Measurements from ENCODE around the gene UTP4.
A peak's percentile ranks its signal among the peaks of the same experiment; 100 is the strongest.
"Not testable (repeated sequence)": the region's sequence is repeated elsewhere in the genome, so short reads cannot be mapped to it uniquely, and the experiment has no call there.

The UTP4 gene

GRCh38 chr16:69141936-69142335, 9.5 kb downstream of the UTP4 start:
- no peak for DNase-seq (ENCODE audit: low read depth in 2 of 2)
- no peak for TF ChIP-seq CTCF (IDR thresholded peaks at IDR 0.05; ENCODE audit: low read depth, low read length)
- no peak overlapping the region for H3K4me3 ChIP-seq (replicated peaks in 1 of 2; ENCODE audit: low read depth in 2 of 2, low read length in 2 of 2)

DNA sequence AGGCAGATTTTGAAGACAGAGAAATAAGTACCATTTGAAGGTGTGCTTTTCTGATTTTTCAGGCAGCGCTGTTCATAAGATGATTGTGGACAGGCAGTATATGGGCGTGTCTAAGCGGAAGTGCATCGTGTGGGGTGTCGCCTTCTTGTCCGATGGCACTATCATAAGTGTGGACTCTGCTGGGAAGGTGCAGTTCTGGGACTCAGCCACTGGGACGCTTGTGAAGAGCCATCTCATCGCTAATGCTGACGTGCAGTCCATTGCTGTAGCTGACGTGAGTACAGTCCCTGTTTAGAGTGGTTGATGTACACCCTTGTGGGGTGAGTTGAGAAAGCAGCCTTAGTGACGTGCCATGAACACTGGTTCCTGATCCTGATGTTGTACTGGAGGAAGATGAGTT, 10.7 kb downstream of the UTP4 start:
- H3K4me3 ChIP-seq (replicated peaks in 1 of 2; ENCODE audit: low read depth in 2 of 2, low read length in 2 of 2), result no peak overlapping the region
- peak in 1 of 2 donors; percentile 3 for DNase-seq (ENCODE audit: low read depth in 2 of 2)
- TF ChIP-seq CTCF (IDR thresholded peaks at IDR 0.05; ENCODE audit: low read depth, low read length), result peak; percentile 11

GRCh38 chr16:69145658-69146057, 13.2 kb downstream of the UTP4 start:
- peak; percentile 41 to 60 for DNase-seq (ENCODE audit: low read depth in 2 of 2)
- no peak overlapping the region for H3K4me3 ChIP-seq (replicated peaks in 1 of 2; ENCODE audit: low read depth in 2 of 2, low read length in 2 of 2)
- TF ChIP-seq CTCF (IDR thresholded peaks at IDR 0.05; ENCODE audit: low read depth, low read length), result no peak

- H3K4me3 ChIP-seq (replicated peaks in 1 of 2; ENCODE audit: low read depth in 2 of 2, low read length in 2 of 2); DNase-seq (ENCODE audit: low read depth in 2 of 2): not testable (repeated sequence)
Observed at GRCh38 chr16:69149621-69150020, 17.2 kb downstream of the UTP4 start.

GRCh38 chr16:69150146-69150865, 17.9 kb downstream of the UTP4 start:
- TF ChIP-seq CTCF (IDR thresholded peaks at IDR 0.05; ENCODE audit: low read depth, low read length), result peak; percentile 78
- DNase-seq (ENCODE audit: low read depth in 2 of 2), result peak; percentile 87 to 89
- no peak overlapping the region for H3K4me3 ChIP-seq (replicated peaks in 1 of 2; ENCODE audit: low read depth in 2 of 2, low read length in 2 of 2)

DNA sequence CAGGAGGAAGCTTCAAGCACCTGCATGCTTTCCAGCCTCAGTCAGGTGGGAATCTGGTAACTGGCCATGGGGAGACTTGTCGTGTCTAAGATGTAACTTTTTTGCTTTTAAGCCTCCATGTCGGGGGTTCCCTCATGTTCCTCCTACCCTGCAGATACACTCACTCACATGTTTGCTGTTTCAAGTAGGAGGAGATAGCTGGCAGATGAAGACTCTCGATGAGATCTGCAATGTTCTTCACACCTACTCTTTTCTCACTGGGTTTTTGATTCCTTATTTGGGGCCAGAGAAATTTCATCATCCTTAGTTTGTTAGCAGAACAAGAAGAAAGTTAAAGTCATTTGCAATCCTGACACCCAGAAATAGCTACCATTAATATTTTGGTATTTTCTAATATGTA, 24.7 kb downstream of the UTP4 start:
- no peak for TF ChIP-seq CTCF (IDR thresholded peaks at IDR 0.05; ENCODE audit: low read depth, low read length)
- DNase-seq (ENCODE audit: low read depth in 2 of 2), result no peak
- no peak overlapping the region for H3K4me3 ChIP-seq (replicated peaks in 1 of 2; ENCODE audit: low read depth in 2 of 2, low read length in 2 of 2)

- no peak for TF ChIP-seq CTCF (IDR thresholded peaks at IDR 0.05; ENCODE audit: low read depth, low read length)
- DNase-seq (ENCODE audit: low read depth in 2 of 2), result no peak
- H3K4me3 ChIP-seq (replicated peaks in 1 of 2; ENCODE audit: low read depth in 2 of 2, low read length in 2 of 2), result no peak overlapping the region
Observed at GRCh38 chr16:69160192-69160591, 27.7 kb downstream of the UTP4 start.

Data from cardiac fibroblast (primary cell).